SK-N-SH (cell line): ENCODE measurements around the gene TIMM21.

Experiments used
- CHD2 ChIP-seq: fragments of 150-350 bp; IDR thresholded peaks from 2 replicates; pipeline ENCODE4 v1.6.1; 2018; ENCODE audit warnings: low read length; ENCODE audit not compliant: partially characterized antibody
- EP300 ChIP-seq, 2 experiments: IDR thresholded peaks; 2 replicates each; pipeline versions ENCODE4 v1.4.0 to v1.6.1; 2012; ENCODE audit warnings: borderline replicate concordance in 1 of 2, low read depth in 1 of 2, low read length in 1 of 2
- FOSL2 ChIP-seq: IDR thresholded peaks from 2 replicates; pipeline ENCODE4 v1.4.0; 2012; ENCODE audit warnings: low read depth, mild to moderate bottlenecking, moderate library complexity, borderline replicate concordance
- JUND ChIP-seq: IDR thresholded peaks from 2 replicates; pipeline ENCODE4 v1.4.0; 2012
- SIN3A ChIP-seq: IDR thresholded peaks from 2 replicates; pipeline ENCODE4 v1.6.1; 2012; ENCODE audit warnings: low read depth, mild to moderate bottlenecking, low read length, moderate library complexity, borderline replicate concordance
- TAF1 ChIP-seq: IDR thresholded peaks from 2 replicates; pipeline ENCODE4 v1.6.1; 2012; ENCODE audit warnings: low read depth, mild to moderate bottlenecking, low read length, moderate library complexity, borderline replicate concordance
- TCF12 ChIP-seq: IDR thresholded peaks from 2 replicates; pipeline ENCODE4 v1.4.0; 2012
- TEAD4 ChIP-seq: IDR thresholded peaks from 2 replicates; pipeline ENCODE4 v1.4.0; 2012; ENCODE audit warnings: mild to moderate bottlenecking, borderline replicate concordance; ENCODE audit not compliant: insufficient read depth
- TF ChIP-seq, protein P1 (sequence below): fragments of 200-600 bp; sonication (generic); IDR thresholded peaks from 2 replicates; pipeline ENCODE4 v1.6.1; 2017; ENCODE audit warnings: antibody characterized with exemption, mild to moderate bottlenecking, moderate library complexity
- TF ChIP-seq, protein P2 (sequence below): IDR thresholded peaks from 2 replicates; pipeline ENCODE4 v1.4.0; 2012; ENCODE audit warnings: low read depth, borderline replicate concordance

DNA sequence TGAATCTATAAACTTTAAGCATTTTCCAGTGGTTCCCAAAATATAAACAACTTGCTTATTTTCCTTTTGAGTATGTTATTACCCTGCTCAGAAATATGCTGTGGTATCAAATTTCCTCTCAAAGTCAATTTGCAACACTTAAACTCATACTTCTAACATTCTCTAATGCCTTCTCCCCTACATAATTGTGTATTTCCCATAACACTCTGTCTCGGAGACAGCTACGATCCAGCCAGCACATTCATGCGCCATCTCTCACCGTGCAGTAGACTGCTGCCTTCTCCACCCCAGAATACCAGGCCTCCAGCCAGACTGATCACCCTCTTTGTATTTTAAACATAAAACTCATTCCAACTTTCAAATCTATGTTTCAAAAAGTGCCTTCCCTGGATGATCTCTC lies 41.8 kb downstream of the TIMM21 start:
- TF ChIP-seq, protein P1, sequence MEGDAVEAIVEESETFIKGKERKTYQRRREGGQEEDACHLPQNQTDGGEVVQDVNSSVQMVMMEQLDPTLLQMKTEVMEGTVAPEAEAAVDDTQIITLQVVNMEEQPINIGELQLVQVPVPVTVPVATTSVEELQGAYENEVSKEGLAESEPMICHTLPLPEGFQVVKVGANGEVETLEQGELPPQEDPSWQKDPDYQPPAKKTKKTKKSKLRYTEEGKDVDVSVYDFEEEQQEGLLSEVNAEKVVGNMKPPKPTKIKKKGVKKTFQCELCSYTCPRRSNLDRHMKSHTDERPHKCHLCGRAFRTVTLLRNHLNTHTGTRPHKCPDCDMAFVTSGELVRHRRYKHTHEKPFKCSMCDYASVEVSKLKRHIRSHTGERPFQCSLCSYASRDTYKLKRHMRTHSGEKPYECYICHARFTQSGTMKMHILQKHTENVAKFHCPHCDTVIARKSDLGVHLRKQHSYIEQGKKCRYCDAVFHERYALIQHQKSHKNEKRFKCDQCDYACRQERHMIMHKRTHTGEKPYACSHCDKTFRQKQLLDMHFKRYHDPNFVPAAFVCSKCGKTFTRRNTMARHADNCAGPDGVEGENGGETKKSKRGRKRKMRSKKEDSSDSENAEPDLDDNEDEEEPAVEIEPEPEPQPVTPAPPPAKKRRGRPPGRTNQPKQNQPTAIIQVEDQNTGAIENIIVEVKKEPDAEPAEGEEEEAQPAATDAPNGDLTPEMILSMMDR, result no peak
- TF ChIP-seq JUND (no peak), EP300 (IDR thresholded peaks at IDR 0.05; ENCODE audit: borderline replicate concordance in 1 of 2, low read depth in 1 of 2, low read length in 1 of 2) (no peak), FOSL2 (no peak), TAF1 (no peak), TCF12 (no peak), SIN3A (no peak), TEAD4 (no peak), CHD2 (no peak)
- TF ChIP-seq, protein P2, sequence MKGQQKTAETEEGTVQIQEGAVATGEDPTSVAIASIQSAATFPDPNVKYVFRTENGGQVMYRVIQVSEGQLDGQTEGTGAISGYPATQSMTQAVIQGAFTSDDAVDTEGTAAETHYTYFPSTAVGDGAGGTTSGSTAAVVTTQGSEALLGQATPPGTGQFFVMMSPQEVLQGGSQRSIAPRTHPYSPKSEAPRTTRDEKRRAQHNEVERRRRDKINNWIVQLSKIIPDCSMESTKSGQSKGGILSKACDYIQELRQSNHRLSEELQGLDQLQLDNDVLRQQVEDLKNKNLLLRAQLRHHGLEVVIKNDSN, result no peak
